ENCODE data around the gene CD151. TPM values are rescaled to one million over a fixed set of nuclear protein-coding genes. Genes with fewer than 3 reads are reported as not detected.

CD151 gene
- total RNA-seq (2014; rRNA removed; shearing (Covaris generic)), result 175 and 190 TPM in 2 replicates

DNA sequence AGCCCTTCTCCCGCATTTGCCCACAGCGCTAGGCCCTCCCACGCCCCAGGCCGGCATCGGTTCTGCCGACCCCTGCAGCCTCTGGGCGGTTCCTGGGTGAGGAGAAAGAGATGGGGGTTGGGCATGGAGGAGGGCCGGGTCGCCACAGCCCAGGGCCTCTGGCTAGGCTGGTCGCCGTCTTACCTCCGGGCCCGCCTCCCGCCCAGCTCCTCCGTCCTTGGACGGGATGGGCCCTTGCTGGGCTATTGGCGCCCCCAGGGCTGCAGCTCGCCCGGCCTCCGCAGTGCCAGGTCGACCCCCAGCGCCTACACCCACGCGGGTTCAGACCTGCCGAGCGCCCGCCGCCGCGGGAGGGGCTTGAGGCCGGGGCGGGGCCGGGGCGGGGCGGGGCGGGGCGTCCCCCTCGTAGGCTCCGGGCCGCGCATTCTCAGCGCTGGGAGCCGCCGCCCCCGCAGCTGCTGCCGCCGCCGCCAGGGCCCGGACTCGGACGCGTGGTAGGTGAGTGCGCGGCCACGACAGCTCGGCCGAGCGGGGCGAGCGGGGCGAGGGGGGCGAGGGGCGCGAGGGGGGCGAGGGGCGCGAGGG lies at the start of gene CD151:
TSS of gene CD151 (plus strand) at position 424 of the 585 bp plus-strand sequence. CDS start 3,118 bp downstream, outside the sequence.
- Histone ChIP-seq H3K36me3 (replicated peaks; ENCODE audit: control insufficient read depth, insufficient read depth, low read length) (peaks cover 3% of the 10 kb centered on the region; the same call in 1 of the 2 replicates), H3K4me3 (ENCODE audit: insufficient read depth, low read depth, low read length) (peak within 1 kb of the TSS; percentile 74), H3K27me3 (ENCODE audit: control insufficient read depth, insufficient read depth, low read length) (peaks cover 40% of the 10 kb centered on the region)
- DNase-seq, result peak; percentile 95

DNA sequence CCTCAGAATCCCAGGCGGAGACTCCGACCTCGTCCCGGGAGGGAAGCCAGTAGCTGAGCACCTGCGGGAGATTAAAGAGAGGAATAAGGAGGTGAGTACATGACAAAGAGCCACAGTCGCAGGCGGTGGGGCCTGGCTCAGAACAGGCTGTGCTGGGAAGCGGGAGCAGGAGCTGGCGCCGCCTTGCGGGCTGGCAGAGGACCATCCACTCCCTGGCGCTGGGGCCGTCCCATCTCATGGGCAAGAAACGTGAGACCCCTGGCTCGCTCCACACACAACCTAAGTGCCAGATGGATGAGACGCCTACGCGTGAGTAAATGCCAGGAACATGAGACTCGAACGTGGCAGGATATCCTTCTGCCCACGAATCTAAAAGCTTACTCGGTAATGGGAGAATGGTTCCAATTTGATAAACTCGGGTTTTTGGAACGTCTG lies 49.2 kb upstream of the CD151 start:
- H3K27me3 ChIP-seq (ENCODE audit: control insufficient read depth, insufficient read depth, low read length), result no peaks in the 10 kb centered on the region; the same call in 1 of the 2 replicates
- peak; percentile 97 for DNase-seq
- H3K4me3 ChIP-seq (ENCODE audit: insufficient read depth, low read depth, low read length), result no peak overlapping the region
- no peaks in the 10 kb centered on the region; the same call in none of the 2 replicates for H3K36me3 ChIP-seq (replicated peaks; ENCODE audit: control insufficient read depth, insufficient read depth, low read length)

DNA sequence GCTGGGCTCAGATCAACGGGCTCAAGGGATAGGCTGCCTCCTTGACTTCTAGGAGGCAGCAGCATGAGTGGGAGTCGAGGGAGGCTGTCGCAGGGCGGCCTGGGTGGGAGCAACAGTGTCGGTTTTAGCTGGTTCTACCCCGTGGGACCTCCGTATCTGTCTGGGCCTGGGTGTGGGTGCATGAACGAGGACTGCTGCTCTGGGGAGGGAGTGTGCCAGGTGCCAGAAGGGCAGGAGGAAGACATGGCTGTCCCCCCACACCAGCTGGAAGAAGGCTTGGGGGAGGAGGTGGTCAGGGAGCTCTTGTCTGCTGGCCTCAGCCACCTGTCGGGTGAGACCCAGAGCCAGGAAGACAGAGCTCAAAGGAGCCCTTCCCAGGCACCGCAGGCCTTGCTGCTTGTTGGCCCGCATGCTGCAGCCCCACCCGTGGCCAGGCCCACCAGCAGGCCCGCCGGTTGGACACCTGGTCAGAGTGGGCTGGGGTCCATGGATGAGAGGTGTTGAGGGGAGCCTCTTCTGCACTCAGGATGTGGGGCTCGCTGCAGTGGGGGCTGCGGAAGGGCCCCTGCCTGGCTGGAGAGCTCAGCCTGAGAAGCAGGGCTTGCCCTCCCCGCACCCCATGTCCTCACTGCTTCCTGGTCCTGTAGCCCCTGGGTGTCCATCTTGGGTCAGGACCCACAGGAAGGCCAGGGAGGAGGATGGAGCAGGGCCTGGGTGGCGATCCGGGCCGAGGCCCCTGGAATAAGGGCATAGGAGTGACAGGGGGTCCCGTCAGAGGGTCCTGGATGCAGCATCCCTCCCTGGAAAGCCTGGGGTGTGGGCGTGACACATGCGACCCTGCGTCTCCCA lies 46.3 kb upstream of the CD151 start:
- DNase-seq, result no peak
- Histone ChIP-seq H3K4me3 (ENCODE audit: insufficient read depth, low read depth, low read length) (no peak overlapping the region), H3K27me3 (ENCODE audit: control insufficient read depth, insufficient read depth, low read length) (no peaks in the 10 kb centered on the region; the same call in 1 of the 2 replicates), H3K36me3 (replicated peaks; ENCODE audit: control insufficient read depth, insufficient read depth, low read length) (no peaks in the 10 kb centered on the region; the same call in 1 of the 2 replicates)

DNA sequence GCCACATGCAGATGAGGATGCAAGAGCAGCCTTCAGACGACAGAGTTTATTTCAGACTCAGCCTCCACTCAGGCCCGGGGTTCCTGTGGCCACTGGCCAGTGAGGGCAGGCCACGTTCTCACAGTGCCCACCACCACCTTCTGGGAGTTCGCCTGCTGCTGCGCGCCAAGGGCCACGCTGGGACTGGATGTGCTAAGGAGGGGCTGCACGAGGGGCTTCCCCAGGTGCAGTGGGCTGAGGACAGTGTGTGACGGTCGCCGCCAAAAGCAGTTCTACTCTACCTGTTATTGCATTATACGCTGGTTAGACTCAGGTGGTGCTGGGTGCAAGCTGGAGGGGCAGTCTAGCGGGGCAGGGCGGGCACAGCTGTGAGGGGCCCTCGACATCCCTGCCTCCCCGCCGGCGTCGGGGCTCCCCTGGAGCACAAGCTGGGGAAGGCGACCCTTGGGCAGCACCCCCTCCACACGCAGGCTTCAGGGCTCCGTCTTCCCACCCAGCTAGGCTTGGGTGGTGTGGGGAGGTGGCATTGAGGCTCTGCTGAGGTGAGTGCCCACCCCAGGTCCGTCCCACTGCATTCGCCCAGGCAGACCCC lies 45.6 kb upstream of the CD151 start:
- Histone ChIP-seq H3K27me3 (ENCODE audit: control insufficient read depth, insufficient read depth, low read length) (no peaks in the 10 kb centered on the region; the same call in 1 of the 2 replicates), H3K36me3 (replicated peaks; ENCODE audit: control insufficient read depth, insufficient read depth, low read length) (no peaks in the 10 kb centered on the region; the same call in 1 of the 2 replicates), H3K4me3 (ENCODE audit: insufficient read depth, low read depth, low read length) (no peak overlapping the region)
- DNase-seq, result no peak

DNA sequence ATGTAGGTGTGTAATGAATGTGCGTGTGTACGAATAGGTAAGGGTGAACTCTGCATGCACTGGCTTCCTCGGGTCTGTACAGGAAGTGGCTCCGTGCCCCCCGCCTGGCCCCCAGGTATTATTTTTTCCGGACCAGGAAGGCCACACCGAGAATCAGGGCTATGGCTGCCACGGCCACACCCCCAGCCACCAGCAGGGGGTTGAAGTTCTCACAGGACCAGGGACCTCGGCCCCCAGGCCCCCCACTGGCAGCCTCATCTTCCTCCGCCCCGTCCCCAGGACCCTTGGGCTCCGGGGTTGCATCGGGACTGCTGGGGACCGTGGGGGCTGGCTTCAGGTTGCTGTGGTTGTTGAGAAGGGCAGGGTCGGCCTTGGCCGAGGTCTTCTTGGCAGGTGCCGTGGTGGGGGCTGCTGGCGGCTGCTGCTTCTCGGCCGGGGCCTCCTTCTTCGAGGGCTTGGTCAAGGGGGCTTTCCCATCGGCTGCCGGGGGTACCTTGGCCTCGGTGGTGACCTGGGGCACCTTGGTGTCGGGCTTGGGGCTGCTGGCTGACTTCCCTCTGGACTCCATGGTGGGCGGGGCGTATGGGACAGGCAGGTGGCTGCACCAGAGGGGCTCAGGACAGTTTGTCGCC lies 44.6 kb upstream of the CD151 start:
- Histone ChIP-seq H3K36me3 (replicated peaks; ENCODE audit: control insufficient read depth, insufficient read depth, low read length) (no peaks in the 10 kb centered on the region; the same call in 1 of the 2 replicates), H3K4me3 (ENCODE audit: insufficient read depth, low read depth, low read length) (no peak overlapping the region), H3K27me3 (ENCODE audit: control insufficient read depth, insufficient read depth, low read length) (no peaks in the 10 kb centered on the region)
- no peak for DNase-seq

DNA sequence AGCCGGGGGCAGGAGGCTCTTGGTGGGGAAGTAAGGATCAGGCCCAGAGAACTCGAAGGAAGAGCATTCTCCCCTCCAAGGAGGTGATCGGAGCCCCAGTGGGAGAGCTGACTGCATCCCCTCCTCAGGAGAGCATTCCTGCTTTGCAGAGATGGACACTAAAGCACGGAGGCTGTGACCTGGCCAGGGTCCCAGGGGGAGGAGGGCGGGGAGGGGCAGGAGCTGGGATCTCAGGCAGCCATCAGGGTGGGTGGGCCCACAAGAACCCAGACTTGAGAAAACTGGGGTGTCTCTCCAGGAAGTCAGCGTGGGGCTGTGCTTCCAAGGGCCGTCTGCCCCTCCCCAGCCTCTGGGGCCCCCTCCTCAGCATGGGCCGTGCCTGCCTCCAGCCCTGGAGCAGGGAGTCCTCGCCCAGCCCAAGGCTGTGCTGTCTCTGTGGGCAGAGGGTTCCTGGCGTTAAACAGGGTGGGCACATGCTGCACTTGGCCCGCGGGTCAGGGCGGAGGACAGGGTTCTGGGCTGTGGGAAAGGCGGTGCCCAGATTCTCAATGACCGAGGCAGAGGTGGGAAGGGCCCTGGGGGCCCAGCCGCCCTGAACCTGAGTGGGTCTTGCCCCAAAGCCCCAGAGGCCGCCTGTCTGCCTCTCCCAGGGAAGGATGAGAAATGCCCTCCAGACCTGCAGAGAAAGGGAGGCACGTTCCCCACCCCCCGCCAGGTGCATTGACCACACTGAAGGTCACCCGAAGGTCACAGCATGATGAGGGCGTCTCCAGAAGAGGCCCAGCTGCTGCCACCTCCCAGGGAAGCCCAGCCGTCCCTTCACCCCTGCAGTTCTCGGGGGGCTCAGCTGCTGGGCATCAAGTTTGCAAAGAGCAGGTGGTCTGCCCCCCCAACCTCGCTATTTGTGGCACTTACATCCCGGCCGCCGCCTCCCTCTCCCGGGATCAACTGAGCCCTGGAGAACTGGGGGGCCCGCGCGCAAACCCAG lies 43.5 kb upstream of the CD151 start:
- Histone ChIP-seq H3K4me3 (ENCODE audit: insufficient read depth, low read depth, low read length) (no peak overlapping the region), H3K27me3 (ENCODE audit: control insufficient read depth, insufficient read depth, low read length) (no peaks in the 10 kb centered on the region)
- no peak for DNase-seq

DNA sequence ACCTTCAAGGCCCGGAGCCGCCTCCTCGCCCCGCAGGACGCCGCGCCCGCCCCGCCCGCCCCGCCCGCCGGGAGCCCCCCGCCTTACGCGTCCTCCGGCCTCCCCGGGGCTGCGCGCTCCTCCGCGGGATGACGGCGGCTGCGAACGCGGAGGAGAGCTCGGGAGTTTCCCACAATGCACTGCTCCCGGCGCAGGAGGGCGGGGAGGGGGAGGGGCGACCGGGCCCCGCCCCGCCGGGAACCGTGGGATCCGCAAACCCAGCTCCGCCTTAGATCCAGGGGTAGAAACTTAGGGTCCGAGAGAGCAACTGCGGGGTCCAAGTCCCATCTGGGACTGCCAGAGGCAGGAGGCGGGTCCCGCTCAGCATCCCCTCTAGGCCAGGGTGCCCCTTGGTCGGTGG lies 42.8 kb upstream of the CD151 start, which contains the start of gene CEND1:
TSS of gene CEND1 (minus strand) at position 148 of the 400 bp plus-strand sequence. CDS start 1,514 bp downstream, outside the sequence.
- Histone ChIP-seq H3K36me3 (replicated peaks; ENCODE audit: control insufficient read depth, insufficient read depth, low read length) (no peaks in the 10 kb centered on the region; the same call in none of the 2 replicates), H3K4me3 (ENCODE audit: insufficient read depth, low read depth, low read length) (peak within 1 kb of the TSS; percentile 10; the same call in 1 of the 2 replicates), H3K27me3 (ENCODE audit: control insufficient read depth, insufficient read depth, low read length) (no peaks in the 10 kb centered on the region)
- peak; percentile 94 for DNase-seq

More for the DNA sequence above, 43.5 kb upstream of the CD151 start:
- no peaks in the 10 kb centered on the region; the same call in none of the 2 replicates for H3K36me3 ChIP-seq (replicated peaks; ENCODE audit: control insufficient read depth, insufficient read depth, low read length)

DNA sequence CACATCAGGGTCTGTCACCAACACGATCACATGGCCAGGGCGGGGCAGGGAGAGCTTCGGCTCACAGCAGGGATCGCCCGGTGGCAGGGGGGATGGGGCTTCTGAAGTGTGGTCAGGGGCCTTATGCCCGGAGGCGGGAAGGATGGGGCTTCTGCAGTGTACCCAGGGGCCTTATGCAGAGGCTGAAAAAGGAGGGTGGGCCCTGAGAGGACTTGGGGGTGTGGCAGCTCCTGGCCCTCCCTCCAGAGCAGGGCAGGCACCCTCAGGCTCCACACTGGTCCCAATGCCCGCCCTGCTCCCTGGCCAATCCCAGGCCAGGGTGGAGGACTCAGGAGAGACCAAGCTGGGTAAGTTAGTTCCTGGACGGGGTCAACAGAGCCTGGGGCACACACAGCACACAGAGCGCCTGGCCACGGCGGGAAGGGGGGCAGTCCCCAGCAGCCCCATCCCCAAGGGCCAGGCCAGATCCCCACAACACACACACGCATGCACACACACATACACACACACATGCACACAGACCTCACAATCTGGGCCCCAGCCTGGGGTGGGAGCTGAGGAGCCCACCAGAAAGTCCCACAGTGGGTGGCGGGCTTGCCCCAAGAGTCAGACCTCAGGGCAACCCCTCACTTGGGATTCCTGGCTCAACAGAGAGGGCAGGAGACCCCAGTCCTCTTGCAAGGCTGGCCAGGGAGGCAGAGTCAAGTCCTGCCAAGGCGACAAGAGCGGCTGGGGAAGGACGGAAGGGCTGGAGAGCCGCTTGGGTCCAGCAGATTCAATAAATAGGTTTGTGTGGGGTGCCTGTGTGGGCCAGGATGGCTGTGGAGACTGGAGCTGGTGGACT lies 41.8 kb upstream of the CD151 start:
- no peak overlapping the region for H3K4me3 ChIP-seq (ENCODE audit: insufficient read depth, low read depth, low read length)
- H3K27me3 ChIP-seq (ENCODE audit: control insufficient read depth, insufficient read depth, low read length), result no peaks in the 10 kb centered on the region
- no peaks in the 10 kb centered on the region; the same call in none of the 2 replicates for H3K36me3 ChIP-seq (replicated peaks; ENCODE audit: control insufficient read depth, insufficient read depth, low read length)
- peak; percentile 94 for DNase-seq

DNA sequence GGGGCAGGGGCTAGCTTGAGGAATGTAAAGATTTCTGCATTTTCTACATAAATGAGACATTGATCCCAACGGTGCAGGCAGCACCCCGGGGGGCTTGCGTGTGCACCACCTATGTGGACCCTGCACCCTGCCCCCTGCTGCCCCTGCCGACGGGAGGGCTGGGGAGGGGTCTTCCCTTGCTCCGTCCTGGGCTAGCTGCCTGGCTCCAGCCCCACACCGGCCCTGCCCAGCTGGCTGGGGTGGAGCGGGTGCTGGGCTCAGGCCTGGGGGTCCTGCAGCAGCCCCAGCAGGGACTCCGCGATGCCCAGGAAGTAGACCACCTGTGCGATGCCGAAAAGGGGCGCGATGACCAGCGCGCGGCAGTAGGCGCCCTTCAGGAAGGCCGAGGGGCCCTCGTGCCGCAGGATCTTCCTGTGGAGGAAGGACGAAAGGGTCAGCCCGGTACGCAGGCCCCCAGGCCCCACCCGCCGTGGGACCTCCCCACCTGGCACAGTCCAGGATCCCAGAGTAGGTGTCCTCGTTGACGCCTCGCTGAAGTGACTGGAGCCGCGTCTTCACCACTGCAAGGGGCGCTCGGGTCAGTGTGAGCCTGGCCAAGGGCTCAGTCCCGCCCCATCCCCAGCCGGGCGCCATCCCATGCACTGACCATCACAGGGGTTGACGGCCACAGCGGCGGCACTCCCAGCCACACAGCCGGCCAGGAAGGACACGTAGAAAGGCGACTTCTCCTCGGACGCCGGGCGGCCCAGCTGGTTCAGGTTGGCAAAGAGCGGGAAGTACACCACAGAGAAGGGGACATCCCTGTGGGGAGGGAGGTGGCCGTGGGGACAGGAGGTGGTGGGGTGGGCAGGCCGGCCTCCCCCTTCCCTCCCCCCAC lies 40.9 kb upstream of the CD151 start:
- DNase-seq, result no peak
- Histone ChIP-seq H3K27me3 (ENCODE audit: control insufficient read depth, insufficient read depth, low read length) (no peaks in the 10 kb centered on the region), H3K4me3 (ENCODE audit: insufficient read depth, low read depth, low read length) (no peak overlapping the region), H3K36me3 (replicated peaks; ENCODE audit: control insufficient read depth, insufficient read depth, low read length) (no peaks in the 10 kb centered on the region; the same call in none of the 2 replicates)

DNA sequence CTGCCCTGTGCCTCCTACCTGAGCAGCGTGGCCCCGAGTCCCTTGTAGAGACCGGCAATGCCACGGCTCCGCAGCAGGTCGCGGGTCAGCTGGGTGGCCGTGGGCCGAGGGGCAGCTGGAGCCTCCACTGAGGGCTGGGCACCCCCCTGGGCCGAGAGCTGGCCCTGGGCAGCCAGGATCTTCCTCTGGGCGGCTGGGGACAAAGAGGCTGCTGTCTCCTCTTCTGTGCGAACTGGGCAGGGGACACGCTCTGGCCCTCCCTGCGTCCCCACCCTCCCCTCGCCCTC lies 40.3 kb upstream of the CD151 start:
- no peaks in the 10 kb centered on the region; the same call in none of the 2 replicates for H3K36me3 ChIP-seq (replicated peaks; ENCODE audit: control insufficient read depth, insufficient read depth, low read length)
- H3K4me3 ChIP-seq (ENCODE audit: insufficient read depth, low read depth, low read length), result no peak overlapping the region
- no peak for DNase-seq
- H3K27me3 ChIP-seq (ENCODE audit: control insufficient read depth, insufficient read depth, low read length), result no peaks in the 10 kb centered on the region

DNA sequence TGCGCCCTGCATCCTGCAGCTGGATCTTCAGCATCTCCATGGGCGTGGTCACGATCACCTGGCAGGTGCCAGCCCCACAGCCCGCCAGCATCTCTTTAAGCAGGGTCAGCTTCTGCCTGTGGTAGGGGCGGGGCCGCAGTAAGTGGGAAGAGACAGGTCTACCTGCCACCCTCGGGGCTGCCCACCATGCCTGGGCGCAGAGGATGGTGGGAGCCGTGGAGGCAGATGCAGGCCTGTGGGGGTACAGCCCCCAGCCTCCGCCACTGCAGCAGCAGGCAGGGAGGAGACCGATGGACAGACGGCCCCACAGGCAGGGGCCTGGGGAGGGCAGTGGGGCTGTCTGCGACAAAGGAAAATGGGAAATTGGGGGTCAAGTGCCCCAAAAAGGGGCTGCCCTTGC lies 39.9 kb upstream of the CD151 start:
- Histone ChIP-seq H3K4me3 (ENCODE audit: insufficient read depth, low read depth, low read length) (no peak overlapping the region), H3K27me3 (ENCODE audit: control insufficient read depth, insufficient read depth, low read length) (no peaks in the 10 kb centered on the region), H3K36me3 (replicated peaks; ENCODE audit: control insufficient read depth, insufficient read depth, low read length) (no peaks in the 10 kb centered on the region; the same call in none of the 2 replicates)
- no peak for DNase-seq

DNA sequence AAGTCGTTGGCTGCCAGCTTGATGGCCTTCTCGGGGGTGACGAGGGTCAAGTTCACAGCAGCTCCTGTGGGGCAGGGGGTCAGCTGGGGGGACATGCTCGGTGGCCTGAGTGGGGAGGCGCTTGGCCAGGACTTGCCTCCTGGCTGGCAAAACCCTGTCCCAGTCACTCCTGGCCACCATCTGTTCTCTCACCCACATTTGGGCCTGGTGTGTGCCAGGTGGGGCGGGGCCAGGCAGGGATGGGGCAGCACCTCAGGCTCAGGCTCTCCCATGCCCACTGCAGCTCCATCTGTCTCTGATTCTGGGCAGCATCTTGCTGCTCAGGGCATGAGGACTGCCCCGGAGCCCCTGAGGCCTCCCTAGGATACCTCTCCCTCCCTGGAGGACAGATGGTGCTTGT lies 39.2 kb upstream of the CD151 start:
- DNase-seq, result no peak
- Histone ChIP-seq H3K4me3 (ENCODE audit: insufficient read depth, low read depth, low read length) (no peak overlapping the region), H3K36me3 (replicated peaks; ENCODE audit: control insufficient read depth, insufficient read depth, low read length) (no peaks in the 10 kb centered on the region; the same call in none of the 2 replicates), H3K27me3 (ENCODE audit: control insufficient read depth, insufficient read depth, low read length) (no peaks in the 10 kb centered on the region)
